NCI-H1105 treated with DMSO at 0.1 percent for 48 hours (cell line): ENCODE data around the gene OFD1.
A peak's percentile ranks its signal among the peaks of the same experiment; 100 is the strongest.
"Not testable (repeated sequence)": the region's sequence is repeated elsewhere in the genome, so short reads cannot be mapped to it uniquely, and the experiment has no call there.

Experiments used
- DNase-seq: peaks from one replicate; lab custom pipeline; 2025; lab: John Stamatoyannopoulos, UW

Gene OFD1

DNA sequence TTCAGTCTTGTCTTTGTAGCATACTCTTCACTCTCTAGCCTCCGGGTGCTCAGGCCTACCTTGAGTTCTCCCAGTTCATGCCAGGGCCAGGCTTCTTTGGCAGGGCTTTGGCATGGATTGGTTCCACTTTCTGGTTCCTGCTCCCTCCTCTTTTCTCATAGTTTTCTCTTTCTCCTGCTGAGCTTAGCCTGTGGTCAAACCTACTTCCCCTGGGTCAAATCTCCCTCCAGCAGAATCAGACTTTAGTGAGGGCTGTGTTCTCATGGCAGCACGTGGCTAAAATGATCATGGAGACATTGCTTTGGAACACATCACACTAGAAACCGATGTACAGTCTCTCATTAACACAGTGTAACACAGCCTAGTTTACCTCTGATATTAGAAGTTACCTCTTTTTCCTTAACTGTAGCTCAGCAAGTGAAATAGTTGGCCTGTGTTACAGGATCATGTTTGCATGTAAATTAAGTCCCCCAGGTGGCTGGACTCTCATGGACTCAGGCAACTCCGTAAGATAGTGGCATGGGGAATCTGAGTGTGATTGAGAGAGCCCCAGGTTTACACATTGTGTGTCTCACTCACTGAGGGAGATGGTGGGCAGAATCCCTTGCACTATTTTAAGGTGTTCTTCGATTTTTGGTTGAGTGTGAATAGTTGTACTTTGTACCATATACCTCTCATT is 32.3 kb upstream of the OFD1 start:
- DNase-seq = no peak

GRCh38 chrX:13703135-13703534 is 31.4 kb upstream of the OFD1 start:
- DNase-seq = no peak

GRCh38 chrX:13703589-13703988 is 31.0 kb upstream of the OFD1 start:
- DNase-seq = no peak

- no peak for DNase-seq
Observed at GRCh38 chrX:13711141-13711540, 23.4 kb upstream of the OFD1 start.

GRCh38 chrX:13716455-13716854 is 18.1 kb upstream of the OFD1 start:
- no peak for DNase-seq

GRCh38 chrX:13716905-13717304 is 17.6 kb upstream of the OFD1 start:
- DNase-seq = no peak

DNA sequence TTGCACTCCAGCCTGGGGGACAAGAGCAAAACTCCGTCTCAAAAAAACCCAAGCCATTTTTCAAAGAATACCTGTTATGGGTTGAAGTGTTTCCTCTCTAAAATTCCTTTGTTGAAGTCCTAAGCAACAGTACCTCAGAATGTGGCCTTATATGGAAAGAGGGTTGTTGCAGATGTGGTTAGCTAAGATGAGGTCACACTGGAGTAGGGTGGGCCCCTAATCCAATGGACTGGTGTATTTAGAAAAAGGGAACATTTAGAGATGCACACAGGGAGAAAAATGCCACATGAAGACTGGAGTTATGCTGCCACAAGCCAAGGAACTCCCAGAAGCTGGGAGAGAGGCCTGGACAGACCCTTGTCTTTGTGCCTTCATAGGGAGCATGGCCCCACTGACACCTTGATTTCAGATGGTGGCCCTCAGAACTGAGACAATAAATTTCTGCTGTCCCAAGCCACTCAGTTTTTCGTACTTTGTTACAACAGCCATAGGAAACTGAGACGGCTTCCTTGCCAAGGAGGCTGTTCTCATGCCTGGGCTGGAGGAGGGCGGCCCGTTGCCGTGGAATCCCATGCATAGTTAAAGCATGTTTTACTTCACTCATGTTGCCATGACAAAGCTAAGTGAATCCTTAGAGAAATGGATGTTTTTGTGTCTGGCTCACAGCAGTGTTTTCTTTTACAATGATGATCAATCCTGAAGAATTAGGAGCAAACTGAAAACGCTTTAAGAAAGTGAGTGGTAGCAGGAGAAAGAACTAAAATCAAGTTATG is 16.7 kb upstream of the OFD1 start:
- DNase-seq = no peak

DNA sequence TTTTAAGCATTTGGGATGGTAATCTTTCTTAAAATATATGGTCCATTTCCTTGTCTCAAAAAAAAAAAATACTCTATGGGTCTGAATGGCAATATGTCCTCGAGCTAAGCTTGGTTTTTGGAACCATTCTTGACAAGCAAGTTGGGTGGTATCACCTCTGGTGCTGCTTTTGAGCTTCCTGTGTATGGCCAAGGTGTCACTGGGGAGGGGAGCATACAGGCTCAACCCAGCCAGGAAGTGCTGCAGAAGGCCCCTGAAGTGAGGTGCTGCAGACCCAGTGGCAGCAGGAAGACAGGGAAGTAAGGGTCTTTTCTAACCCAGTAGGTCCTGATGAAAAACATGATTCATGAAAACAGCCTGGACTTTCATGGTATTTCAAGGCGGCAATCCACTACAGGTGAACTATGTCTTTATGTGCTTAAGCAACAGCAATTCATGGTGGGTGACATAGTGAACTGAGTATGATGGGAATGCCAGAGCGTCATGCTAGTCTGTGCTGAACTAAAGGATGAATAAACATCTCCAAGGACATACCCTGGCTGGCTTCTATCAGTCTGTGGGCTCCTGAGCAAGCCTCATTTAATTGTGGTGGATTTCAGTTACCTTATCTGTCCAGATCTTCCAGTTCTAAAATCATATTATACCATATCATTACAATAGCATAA is 15.2 kb upstream of the OFD1 start:
- no peak for DNase-seq

DNA sequence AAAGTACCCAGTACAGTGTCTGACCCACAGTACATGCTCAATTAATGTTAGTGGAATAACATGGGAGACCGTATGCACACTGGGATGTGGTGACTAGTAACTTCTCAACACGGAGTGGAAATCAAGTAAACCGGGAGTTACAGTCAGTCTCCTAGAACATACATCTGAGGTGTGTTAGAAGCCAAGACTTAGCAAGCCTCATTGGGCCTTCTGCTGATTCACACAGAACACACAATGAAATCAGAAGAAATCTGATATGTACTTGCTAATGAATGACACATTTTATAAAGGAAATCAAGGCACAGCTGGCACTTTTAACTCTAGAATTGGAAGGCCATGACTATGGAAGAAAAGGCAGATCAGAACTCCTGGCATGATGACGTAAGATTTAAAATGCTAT is 13.2 kb upstream of the OFD1 start:
- no peak for DNase-seq

GRCh38 chrX:13721819-13722519 is 12.6 kb upstream of the OFD1 start:
- peak; percentile 3 for DNase-seq

DNA sequence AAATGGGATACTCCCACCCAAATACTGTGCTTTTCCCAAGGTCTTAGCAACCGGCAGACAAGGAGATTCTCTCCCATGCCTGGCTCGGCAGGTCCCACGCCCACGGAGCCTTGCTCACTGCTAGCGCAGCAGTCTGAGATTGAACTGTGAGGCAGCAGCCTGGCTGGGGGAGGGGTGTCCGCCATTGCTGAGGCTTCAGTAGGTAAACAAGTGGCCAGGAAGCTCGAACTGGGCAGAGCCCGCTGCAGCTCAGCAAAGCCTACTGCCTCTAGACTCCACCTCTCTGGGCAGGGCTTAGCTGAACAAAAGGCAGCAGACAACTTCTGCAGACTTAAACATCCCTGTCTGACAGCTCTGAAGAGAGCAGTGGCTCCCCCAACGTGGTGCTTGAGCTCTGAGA is 9.7 kb upstream of the OFD1 start:
- not testable (repeated sequence) for DNase-seq

- DNase-seq = not testable (repeated sequence)
Observed at GRCh38 chrX:13726583-13726982, 8.0 kb upstream of the OFD1 start.

DNA sequence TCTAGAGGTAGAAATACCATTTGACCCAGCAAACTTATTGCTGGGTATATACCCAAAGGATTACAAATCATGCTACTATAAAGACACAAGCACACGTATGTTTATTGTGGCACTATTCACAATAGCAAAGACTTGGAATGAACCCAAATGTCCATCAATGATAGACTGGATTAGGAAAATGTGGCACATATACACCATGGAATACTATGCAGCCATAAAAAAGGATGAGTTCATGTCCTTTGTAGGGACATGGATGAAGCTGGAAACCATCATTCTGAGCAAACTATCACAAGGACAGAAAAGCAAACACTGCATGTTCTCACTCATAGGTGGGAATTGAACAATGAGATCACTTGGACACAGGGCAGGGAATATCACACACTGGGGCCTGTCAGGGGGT is 4.0 kb upstream of the OFD1 start:
- not testable (repeated sequence) for DNase-seq

DNA sequence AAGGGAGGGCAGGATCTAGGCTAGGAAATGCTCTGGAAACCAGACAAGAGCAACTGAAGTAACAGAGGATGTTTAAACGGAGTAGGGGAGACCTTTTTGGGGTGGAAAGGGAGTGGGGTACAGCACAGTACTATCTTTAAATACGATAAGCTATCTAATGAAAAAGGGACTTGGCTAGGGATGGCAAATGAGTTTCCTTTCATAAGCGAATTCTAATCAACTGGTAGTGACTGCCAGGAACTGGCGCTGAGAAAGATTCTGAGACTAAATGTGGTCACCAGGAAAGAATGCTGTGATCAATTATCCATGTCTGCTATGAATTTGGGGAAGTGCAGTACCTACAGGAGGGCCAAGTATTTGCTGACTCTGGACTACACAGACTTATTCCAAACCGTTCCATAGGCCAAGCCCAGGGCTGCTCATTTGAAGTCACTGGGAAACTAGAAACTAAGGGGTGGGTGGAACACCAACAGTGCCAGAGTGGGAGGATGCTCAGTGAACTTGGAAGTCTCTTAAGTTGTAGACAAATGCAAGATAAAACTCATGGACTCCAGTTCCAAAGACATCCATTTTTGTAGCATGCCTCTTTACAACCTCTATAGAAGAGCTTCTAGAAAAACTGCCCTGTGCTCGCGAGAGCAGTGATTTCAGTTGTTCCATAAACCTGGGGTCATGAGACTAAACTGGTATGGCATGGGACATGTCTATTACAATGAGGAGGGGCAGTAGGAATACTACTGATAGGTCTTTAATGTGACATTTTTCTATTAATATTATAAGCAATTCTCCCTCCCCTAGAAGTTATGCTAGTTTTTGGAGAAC is 2.1 kb upstream of the OFD1 start:
- DNase-seq = no peak

GRCh38 chrX:13733506-13733905 is 1.0 kb upstream of the OFD1 start:
- no peak for DNase-seq

DNA sequence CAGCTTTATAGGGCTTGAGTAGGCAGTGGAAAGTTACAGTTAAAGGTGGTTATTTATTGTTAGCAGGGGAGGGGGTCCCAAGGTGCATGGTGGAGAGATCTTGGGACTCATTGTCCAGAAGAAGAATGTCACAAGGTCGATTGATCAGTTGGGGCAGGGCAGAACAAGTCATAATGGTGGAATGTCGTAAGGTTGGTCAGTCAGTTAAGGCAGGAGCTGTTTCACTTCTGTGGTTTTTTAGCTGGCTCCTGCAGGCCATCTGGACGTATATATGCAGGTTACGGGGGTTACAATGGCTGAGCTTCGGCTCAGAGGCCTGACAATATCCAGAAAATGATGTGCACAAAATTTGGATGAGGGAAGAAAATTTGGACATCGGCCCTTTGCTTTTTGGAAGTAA is 7.1 kb downstream of the OFD1 start:
- no peak for DNase-seq

DNA sequence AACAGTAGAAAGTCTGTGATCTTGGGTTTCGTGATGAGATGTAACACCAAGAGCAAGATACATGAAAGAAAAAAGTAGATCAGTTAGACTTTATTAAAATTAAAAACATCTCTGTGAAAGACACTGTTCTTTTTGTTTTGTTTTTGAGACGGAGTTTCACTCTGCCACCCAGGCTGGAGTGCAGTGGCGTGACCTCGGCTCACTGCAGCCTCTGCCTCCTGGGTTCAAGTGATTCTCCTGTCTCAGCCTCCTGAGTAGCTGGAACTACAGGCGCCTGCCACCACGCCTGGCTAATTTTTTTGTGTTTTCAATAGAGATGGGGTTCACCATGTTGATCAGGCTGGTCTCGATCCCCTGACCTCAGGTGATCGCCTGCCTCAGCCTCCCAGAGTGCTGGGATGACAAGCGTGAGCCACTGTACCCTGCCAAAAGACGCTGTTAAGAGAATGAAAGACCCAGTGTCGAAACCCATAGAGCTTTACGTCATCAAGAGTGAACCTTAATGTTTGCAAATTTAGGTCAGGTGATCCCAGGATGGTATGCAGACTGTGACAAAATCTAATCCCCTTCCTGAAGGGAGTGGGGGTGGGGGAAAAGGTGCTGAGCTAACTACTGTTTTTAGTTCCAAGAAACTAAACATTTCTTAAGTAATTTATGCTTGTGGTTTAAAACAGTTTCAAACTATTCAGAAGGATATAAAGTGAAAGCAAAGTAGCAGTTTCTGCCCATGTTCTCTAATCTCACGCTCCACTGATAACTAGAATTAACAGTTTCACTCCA is 8.0 kb downstream of the OFD1 start:
- no peak for DNase-seq

GRCh38 chrX:13747836-13748235 is 13.3 kb downstream of the OFD1 start:
- no peak for DNase-seq

GRCh38 chrX:13748486-13748885 is 13.9 kb downstream of the OFD1 start:
- DNase-seq = no peak

DNA sequence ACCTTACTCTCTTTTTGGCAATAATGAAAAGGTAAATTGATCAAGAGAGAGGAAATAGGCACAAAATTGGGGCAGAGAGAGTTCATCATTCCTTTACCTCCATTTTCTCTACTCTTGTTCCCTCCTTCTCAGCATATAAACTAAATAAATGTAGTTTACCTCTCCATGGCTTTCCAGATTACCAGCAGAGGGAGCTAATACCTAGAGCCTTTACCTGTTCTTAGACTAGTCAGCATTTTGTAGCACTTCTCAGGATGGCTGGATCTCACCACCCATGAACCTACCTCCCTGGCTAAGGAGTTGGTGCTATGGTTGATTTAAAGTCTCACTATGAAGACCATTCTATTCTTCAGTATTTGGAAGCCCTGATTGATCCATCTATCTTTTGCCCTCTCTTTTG is 15.7 kb downstream of the OFD1 start:
- DNase-seq = peak; percentile 66

- DNase-seq = no peak
Observed at GRCh38 chrX:13750812-13751211, 16.3 kb downstream of the OFD1 start.
